AG08396 (cell line): ENCODE data around the gene CCN2.
A peak's percentile ranks its signal among the peaks of the same experiment; 100 is the strongest.

ENCODE experiments used
- DNase-seq: peaks from one replicate; pipeline ENCODE4 v3.0.0; 2012; ENCODE audit warnings: low spot score, mixed read lengths

CCN2 gene

DNA sequence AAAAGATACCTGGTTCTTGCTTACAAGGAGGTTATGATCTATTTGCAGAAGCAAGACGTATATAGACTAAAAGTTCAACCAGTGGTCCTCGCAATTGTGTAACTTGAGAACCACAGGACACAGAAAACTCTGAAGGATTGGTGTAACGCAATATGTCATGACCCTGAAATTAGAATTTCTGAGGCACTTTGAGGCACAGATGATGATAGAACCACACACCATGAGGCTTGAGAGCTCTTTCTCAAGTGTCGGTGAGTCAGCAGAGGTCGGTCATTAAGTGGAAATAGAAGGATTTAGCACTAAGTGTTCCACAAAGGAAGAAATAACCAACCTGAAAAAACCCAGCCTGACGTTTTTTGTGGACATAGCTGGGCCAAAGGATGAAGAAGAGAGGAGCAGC, 15.3 kb upstream of the CCN2 start:
- DNase-seq = no peak

GRCh38 chr6:131963063-131963462, 11.9 kb upstream of the CCN2 start:
- DNase-seq = no peak

- no peak for DNase-seq
Observed at GRCh38 chr6:131960371-131961133, 9.4 kb upstream of the CCN2 start.

DNA sequence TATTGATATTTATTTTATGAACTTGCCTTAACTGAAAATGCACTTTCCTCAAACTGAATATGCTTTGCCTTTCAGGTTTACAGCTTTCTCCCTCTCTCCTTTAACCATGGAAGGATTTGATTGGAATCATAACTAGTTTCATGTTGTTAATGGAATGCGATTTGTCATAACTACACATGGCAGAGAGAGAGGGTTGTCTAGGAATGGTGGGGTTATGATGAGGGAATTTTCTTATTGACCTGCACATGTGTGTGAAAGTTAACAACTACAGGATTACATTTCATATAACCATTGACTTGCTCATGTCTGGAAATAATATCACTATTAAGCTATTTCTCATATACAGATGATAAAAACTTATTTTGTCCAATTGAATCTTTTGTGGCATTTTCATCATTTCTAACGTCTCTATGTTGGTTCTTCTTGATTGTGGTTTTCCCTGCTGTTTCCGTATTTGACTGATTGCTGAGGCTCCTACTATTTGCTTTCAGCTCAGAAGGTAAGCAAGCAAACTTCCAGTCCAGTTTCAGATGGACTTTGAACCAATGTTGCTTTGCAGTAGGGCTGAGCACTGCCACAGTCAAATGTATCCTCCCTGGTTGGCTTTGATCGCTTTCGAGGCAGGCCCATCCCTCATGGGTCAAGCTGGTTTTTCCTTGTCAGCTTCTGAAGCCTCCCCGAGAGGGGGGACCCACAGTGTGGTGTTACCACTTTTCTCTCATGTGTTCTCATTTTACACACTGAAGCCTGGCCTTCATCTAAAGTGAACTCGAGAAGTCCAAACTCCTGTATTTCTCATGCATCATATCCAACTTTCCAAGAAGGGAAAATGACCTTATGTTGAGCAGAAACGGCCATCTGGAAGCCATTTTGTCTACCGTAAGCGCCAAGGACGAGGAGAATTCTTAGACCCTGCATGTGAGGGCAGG, 7.6 kb upstream of the CCN2 start:
- DNase-seq = no peak

GRCh38 chr6:131958095-131958494, 6.9 kb upstream of the CCN2 start:
- DNase-seq = no peak

- DNase-seq = no peak
Observed at GRCh38 chr6:131955876-131956275, 4.7 kb upstream of the CCN2 start.

GRCh38 chr6:131955192-131955591, 4.0 kb upstream of the CCN2 start:
- DNase-seq = no peak

GRCh38 chr6:131954775-131955107, 3.6 kb upstream of the CCN2 start:
- peak; percentile 60 for DNase-seq

DNA sequence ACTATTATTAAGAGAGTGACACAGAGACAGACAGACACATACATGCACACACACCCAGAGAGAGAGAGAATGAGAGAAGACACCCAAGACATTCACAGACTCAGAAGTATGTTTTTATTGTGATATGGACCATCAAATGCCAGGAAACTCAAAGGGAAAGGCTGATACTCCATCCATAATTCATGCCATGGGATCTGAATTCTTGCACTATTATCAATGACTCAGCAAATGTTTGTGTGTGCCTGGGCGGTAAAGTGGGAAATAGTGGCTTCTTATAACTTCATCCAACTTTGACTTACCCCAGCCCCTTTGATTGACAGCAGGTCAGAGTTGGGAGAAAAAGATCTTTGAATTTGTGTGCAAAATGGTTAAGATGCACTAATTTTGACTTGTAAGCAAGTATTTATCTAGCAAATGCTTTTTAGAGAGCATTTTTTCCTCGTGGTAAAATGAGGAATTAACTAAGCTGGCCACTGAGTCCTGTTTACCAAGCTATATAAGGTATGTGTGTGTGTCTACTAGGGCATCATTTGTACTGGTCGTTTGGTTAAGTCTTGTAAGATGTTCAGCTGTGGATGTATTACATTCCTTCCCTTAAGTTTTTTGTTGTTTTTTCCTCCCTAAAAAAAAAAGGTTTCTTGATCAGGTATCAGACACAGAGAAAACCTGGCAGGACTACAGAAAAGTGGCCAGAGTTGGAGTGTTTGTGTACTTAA, 3.0 kb upstream of the CCN2 start:
- no peak for DNase-seq

DNA sequence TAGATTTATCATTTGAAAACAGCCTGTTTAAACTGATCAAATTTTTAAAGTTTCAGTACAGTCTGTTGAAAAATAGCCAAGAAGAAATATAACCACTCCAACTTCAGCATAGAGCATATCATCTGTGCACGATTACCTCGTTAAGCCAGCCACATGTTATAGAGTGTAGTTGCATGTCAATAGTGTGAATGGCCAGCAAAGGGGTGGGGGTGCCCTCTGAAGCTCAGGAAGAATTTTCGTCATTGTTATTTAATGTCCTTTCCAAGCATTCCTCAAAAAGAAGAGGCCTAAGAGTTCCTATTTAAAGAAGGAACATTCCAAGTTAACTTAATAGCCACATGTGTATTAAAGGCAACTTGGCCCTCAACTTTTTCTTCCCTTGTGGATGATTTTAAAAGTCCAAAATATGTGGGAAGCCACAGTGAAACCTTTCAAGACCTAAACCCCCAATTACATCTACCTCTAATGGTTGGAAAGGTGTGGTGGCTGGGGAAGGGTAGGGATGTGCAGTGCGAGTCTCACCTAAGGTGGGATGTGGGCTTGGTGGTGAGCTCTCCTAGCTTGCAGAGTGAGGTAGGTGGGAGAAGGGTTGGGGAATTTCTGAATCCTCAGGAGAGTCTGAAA, 1.8 kb upstream of the CCN2 start:
- DNase-seq = no peak

- DNase-seq = no peak
Observed at GRCh38 chr6:131951576-131952230, 531 bp upstream of the CCN2 start.

GRCh38 chr6:131949909-131950766, 1.0 kb downstream of the CCN2 start:
- peak; percentile 61 for DNase-seq

DNA sequence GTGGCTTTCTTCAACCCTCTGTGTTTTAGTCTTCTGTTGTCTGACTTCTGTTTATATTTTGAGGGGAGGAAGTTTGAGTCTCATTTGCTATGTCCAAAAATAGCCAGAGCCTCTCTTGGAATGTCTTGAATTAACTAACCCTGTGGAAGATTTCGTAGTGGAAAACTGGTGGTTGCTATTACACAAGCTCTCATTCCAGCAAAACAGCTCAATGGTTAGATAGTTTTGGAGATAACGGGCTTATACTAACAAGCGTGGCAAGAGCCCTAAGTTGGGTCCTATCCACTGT, 1.6 kb downstream of the CCN2 start:
- DNase-seq = no peak

DNA sequence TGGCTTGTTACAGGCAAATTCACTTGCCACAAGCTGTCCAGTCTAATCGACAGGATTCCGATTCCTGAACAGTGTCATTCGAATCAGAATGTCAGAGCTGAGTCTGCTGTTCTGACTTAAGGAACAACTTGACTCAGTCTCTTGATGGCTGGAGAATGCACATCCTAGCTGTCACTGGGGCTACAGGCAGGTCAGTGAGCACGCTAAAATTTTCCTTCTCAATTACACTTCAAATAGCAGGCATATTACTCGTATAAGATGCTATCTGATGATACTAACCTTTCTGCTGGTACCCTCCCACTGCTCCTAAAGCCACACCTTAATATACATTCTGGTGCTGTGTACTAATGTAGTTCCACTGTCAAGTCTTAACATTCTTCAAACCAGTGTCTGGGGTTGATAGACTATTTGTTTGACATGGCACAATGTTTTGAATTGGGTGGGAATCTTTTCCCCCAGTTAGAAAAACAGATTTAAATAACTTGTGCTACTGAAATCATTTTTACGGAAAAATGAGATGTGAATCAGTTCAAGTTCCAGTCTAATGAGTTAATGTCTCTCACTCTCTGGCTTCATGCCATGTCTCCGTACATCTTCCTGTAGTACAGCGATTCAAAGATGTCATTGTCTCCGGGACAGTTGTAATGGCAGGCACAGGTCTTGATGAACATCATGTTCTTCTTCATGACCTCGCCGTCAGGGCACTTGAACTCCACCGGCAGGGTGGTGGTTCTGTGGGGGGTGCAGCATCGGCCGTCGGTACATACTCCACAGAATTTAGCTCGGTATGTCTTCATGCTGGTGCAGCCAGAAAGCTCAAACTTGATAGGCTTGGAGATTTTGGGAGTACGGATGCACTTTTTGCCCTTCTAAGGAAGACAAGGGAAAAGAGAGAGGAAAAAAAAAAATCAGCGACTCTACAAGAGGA, 2.2 kb downstream of the CCN2 start:
- no peak for DNase-seq

DNA sequence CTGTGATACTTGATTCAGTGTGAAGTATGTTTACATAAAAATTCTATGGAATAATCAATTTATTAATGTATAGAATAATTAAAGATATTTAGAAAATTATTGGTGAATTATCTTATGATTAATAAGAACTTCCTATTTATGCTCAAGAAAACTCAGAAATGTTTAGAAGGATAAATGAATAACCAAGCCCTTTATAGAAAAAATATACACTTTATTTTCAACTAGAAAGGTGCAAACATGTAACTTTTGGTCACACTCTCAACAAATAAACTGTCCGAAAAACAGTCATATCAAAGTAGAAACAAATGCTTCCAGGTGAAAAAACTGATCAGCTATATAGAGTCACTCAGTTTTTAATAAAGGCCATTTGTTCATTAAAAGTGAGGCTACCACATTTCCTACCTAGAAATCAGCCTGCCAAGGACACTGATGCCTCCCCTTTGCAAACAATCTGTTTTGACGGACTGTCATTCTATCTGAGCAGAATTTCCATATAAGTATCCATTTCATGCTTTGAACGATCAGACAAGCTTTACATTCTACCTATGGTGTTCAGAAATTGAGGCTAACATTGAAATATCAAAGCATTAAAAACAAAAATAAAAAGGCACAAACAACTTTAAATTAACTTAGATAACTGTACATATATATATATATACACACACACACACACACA, 3.0 kb downstream of the CCN2 start:
- DNase-seq = no peak

DNA sequence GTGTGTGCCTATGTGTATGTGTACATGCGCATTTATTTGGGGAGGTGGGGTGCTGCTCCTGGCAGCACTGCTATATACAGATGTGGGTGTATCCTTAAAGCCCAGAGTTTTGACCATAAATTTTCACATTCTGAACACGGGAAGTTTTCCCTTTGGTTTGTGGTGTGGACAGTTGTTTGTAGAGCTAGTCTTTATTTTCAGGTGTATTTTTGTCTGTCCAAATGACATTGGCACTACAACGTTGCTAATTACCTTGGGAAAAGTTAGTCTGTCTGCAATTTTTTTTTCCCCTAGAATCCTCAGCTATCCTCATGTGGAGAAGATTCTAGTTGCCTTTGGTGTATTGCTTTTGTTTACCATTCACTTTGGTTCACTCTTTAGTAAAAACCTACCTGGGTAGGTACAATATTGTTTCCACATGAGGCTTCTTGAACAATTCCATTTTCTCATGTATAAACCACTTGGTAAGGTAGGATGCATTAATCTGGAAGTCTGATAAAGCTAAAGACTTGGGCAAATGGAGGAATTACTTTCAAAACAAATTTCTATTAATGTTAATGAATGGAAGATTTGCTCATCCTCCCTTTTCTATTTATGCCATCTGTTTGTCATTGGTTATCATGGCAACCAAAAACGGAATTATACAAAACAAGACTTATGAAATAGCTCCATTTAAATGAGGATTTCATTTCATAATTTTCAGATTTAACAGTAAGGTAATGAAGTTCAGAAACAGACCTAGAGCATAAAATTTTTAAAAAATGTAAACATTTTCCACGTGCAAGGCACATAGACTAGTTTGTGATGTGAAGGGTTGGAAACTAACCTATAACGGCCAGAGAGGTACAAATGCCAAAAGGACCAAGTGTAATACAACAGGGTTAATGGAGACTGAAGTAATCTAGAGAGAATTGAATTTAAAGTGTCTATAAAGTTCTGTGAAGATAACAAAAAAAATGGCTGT, 3.9 kb downstream of the CCN2 start:
- no peak for DNase-seq

DNA sequence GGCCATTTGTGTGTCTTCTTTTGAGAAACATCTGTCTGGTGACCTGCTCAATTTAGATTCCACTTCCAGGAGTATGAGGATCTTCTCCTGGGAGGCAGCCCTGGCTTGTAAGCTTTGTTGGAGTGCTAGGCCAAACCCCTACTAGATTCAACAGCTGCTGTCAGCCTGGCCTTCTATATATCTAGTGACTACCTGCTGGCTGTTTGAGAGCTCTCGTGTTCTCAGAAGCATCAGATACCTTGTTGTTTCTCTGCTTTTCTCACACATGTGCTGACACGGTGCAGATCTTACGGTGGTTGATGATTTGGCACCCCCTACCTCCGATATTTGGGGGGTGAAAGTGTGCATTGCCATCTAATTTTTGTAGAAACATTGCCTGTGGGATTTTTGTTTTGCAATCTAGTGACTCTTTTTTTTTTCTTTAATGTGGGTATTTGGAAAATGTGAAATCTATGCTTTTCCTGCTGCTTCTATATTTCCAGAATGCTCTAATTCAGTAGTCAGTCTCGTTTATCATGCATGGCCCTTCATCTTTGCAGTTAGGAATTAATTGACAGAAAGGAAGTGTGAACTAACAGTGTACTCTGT, 4.7 kb downstream of the CCN2 start:
- DNase-seq = no peak

DNA sequence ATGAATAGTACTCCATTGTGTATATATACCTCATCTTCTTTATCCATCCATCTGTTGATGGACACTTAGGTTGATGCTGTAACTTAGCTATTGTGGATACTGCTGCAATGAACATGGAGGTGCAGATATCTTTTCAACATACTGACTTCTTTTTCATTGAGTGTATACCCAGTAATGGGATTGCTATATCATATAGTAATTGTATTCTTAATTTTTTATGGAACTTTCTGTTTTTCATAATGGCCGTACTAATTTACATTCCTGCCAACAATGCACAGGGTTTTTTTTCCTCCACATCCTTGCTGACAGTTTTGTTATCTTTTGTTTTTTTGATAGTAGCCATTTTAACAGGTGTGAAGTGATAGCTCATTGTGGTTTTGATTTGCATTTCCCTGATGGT, 5.2 kb downstream of the CCN2 start:
- DNase-seq = no peak
